ENCODE results near the gene NR2F1-AS1.

NR2F1-AS1 gene

DNA sequence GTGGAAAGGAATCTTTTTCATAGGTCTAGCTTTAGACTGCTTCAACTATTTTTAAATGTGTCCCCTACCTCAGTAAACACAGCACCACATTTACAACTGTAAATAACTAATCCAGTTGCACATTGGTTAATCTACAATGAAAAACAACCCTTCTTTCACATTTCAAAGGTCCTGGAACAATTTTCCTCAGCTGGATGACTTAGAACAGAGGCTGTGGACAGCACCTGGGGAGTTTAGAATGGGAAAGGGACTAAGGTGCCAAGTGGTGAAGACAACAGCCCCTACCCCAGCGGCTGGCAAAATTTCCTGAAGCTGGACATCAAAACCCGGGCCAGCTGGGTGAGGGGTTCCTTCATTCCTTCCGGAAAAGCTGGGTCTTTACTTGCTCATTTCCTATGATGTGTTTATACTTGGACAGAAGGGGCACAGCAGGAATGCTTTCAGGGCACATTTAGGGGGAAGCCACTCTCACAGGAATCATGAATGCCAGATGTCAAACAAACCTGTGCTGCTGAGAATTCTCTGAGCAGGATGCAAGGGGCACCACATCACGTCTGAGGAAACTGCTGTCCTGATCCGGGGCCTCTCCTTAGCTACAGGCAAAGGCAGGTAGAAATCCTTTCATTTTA, 158.3 kb downstream of the NR2F1-AS1 start:
- TF ChIP-seq, protein P1, sequence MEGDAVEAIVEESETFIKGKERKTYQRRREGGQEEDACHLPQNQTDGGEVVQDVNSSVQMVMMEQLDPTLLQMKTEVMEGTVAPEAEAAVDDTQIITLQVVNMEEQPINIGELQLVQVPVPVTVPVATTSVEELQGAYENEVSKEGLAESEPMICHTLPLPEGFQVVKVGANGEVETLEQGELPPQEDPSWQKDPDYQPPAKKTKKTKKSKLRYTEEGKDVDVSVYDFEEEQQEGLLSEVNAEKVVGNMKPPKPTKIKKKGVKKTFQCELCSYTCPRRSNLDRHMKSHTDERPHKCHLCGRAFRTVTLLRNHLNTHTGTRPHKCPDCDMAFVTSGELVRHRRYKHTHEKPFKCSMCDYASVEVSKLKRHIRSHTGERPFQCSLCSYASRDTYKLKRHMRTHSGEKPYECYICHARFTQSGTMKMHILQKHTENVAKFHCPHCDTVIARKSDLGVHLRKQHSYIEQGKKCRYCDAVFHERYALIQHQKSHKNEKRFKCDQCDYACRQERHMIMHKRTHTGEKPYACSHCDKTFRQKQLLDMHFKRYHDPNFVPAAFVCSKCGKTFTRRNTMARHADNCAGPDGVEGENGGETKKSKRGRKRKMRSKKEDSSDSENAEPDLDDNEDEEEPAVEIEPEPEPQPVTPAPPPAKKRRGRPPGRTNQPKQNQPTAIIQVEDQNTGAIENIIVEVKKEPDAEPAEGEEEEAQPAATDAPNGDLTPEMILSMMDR (IDR thresholded peaks at IDR 0.05), result no peak

DNA sequence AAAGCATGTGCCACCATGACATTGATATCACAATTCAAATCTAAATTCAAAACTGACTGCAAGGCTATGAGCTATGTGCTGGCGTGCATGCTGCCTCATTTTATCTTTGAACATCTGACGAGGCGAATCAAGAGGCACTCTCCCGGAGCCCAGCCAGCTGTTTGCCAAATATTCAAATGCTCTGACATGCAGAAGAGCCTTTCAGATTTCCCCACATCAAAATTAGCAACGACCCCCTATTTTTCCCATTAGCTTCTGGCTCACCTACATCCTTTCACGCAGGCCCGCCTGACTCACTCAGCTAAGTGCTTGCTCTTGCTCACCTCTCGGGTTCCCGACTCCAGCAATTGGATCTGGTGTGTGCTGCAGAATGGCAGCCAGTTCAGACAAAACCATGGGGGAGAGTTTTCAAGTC, 159.0 kb downstream of the NR2F1-AS1 start:
- TF ChIP-seq, protein P1 (IDR thresholded peaks at IDR 0.05), result no peak

DNA sequence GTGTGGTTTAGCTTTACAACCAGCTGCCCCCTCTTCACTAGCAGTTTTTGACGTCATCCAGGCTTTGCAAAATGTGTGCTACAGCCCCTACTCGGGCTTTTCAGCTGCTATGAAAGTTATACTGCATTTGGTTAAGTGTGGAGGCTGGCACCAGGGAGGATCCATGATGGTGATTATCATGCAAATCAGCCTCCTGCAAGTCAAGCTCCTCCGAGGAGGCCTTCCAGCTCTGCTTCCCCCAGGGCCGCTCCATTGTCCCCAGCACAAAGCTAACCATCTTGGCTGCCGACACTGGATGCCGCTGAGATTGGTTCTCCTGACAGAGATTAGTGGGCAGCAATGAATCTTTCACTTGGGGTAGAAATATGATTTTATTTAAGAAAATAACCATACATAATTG, 159.6 kb downstream of the NR2F1-AS1 start:
- TF ChIP-seq, protein P1 (IDR thresholded peaks at IDR 0.05), result no peak

DNA sequence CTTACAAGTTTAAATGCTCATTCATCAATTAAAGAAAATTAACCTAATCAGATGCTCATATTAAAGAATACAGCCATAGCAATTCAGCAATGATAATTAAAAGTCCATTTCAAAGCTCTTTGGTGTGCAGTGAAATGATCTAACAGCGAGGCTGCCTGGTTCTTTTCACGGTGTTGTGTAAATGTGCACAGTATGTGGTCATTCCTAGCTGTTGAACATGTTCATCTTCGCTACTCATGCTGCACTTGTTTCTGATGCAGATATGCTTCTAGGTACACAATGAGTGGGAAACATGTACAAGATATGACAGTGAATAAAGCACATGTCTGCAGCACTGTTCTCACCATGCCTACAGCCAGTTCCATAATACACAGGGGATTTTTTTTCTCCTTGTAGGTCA, 163.5 kb downstream of the NR2F1-AS1 start:
- TF ChIP-seq, protein P1 (IDR thresholded peaks at IDR 0.05), result no peak

DNA sequence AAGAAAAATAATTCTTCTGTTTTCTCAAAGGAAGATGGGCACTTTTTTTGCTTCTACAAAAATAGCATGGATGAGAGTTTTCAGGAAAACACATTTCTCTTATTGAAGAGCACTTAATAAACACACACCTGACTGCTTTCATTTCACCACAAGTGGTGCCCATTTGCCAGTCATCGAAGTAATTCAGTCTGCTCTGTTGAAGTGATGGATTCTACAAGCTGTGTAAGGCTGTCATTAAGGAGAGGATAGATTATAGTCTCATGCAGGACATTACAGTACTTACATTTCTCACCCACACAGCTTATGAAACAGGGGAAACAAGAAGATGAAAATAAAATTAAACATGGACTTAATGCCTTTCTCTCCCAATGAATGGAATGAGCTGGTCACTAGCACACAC, 165.2 kb downstream of the NR2F1-AS1 start:
- TF ChIP-seq, protein P1 (IDR thresholded peaks at IDR 0.05), result no peak

DNA sequence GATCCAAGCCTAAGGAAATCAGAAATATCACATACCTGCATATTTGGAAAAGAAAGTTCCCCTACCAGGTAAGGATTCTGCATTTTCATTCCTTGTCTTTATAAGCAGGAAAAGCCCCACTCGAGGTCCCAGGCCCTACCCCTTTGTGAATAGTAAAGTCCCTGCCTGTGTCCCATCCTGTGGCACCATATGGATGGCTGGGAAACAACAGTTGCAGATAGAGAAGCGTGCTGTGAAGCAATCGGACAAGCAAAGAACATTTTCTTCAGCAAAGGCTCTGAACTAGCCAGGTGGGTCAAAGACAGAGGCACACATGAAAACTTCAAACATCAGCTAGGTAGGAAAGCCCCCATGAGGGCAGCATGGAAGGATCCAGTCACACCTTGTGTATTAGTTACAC, 169.3 kb downstream of the NR2F1-AS1 start:
- TF ChIP-seq, protein P1 (IDR thresholded peaks at IDR 0.05), result no peak

DNA sequence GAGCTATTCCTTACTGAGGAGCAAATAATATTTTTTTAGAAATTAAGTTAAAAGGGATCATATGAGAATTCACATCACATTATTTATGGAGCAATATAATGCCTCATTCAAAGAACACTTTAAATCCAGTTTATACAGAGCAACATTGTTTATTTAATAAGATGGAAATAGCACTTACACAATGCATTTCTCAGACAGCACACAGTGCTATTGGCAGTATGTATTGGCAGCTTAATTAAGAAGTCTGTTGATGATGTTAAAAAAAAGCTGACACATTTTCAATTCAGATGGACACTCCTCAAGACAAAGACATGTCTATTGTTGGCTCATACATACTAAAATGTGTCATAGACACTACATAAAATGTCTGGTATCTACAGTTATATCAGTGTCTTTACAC, 171.3 kb downstream of the NR2F1-AS1 start:
- TF ChIP-seq, protein P1 (IDR thresholded peaks at IDR 0.05), result no peak

DNA sequence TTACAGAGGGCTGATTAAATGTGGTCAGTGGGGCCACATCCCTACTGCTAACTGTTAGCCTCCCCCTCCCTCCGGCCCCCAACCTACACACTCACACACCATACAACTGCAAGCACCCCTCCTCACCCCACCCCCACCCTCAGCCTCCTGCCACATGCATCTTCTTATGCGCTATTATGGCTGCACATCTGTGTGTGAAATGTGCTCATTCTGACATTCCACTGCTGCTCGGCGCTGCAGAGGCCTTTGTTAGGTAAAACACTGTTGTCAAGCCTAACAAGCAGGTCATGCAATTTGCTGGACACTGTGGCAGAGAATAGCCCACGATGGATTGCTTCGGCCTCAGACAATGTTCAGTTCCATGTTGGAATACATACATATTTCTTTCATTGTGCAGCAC, 173.6 kb downstream of the NR2F1-AS1 start:
- TF ChIP-seq, protein P1 (IDR thresholded peaks at IDR 0.05), result no peak
